ENCODE measurements around the gene NR6A1. TPM values are rescaled to one million over a fixed set of nuclear protein-coding genes. Genes with fewer than 3 reads are reported as not detected.

NR6A1 gene
- total RNA-seq, 2 experiments from 2014 or later: 0.74 to 1.1 TPM

DNA sequence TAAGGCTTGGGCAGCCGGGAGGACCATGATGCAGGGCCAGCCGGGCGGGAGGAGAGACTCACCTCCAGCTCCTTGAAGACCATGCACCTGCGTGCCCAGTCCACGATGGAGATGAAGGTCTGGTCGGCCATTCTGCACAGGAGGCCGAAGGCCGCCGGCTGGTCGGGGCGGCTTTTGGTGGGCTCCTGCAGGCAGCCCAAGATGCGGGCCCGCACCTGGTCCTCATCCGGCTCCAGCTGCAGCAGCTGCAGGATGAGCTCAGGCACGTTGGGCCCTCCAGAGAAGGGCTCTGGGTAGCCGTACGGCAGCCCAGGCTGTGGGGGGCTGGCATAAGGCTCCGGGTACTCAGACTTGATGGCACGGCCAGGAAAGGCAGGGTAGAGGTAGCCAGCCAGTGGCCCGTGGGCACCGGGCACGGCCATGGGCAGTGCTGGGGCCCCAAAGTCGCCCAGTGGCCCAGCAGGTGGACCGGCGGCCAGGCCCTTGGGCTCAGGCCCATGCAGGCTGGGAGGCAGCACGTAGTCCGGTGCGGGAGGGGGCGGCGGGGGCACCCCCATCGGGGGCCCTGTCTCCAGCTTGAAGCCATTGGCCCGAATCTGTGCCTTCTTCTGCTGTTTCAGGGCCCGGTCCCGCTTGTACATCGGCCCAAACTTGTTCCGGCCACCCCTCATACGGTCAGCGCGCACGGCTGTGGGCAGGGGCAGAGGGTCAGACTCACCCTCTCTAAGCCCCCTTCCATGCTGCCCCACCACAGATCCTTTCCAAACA is 270.9 kb downstream of the NR6A1 start:
- ATAC-seq: no peak
- H3K36me3 Mint-ChIP-seq (ENCODE audit: low read depth): no peaks in the 10 kb centered on the region
- peaks cover 16% of the 10 kb centered on the region for H3K27me3 Mint-ChIP-seq
- ChIA-PET CTCF (interaction anchor here (1.1 kb wide), 1 partner anchor 117 kb away, joined by 4 read pairs; no protein-coding TSS in a partner anchor), POLR2A (no interaction called here)
- intact Hi-C loops (cut with micrococcal nuclease): no loop called here
- H3K9me3 Mint-ChIP-seq: no peaks in the 10 kb centered on the region
- H3K4me1 Mint-ChIP-seq (ENCODE audit: low read depth): peaks cover 37% of the 10 kb centered on the region
- H3K27ac Mint-ChIP-seq: no peak overlapping the region
- no peak overlapping the region for H3K4me3 Mint-ChIP-seq
- TF ChIP-seq, protein P1, sequence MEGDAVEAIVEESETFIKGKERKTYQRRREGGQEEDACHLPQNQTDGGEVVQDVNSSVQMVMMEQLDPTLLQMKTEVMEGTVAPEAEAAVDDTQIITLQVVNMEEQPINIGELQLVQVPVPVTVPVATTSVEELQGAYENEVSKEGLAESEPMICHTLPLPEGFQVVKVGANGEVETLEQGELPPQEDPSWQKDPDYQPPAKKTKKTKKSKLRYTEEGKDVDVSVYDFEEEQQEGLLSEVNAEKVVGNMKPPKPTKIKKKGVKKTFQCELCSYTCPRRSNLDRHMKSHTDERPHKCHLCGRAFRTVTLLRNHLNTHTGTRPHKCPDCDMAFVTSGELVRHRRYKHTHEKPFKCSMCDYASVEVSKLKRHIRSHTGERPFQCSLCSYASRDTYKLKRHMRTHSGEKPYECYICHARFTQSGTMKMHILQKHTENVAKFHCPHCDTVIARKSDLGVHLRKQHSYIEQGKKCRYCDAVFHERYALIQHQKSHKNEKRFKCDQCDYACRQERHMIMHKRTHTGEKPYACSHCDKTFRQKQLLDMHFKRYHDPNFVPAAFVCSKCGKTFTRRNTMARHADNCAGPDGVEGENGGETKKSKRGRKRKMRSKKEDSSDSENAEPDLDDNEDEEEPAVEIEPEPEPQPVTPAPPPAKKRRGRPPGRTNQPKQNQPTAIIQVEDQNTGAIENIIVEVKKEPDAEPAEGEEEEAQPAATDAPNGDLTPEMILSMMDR (IDR thresholded peaks at IDR 0.05): no peak
- no peak for DNase-seq

DNA sequence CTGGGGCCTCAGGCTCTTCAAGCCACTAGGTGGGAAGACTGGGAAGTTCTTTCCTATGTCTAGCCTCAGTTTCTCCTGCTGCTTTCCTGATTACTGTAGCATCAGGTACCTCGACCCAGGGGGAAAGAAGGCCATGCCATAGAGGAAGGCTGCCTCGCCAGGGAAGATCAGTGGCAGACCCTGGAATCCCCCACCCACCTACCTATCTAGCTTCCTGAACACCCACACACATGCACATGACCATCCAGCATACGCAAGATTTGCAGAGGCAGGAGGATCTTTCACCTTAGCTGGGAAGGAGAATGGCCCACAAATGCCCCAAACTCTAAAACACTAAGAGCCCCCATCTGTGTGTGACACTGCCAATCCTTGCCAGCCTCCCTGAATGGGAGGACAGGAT is 271.9 kb downstream of the NR6A1 start:
- H3K4me1 Mint-ChIP-seq (ENCODE audit: low read depth): peaks cover 41% of the 10 kb centered on the region
- TF ChIP-seq, protein P1 (IDR thresholded peaks at IDR 0.05): no peak
- no peaks in the 10 kb centered on the region for H3K36me3 Mint-ChIP-seq (ENCODE audit: low read depth)
- intact Hi-C loops (cut with micrococcal nuclease): no loop called here
- peaks cover 14% of the 10 kb centered on the region for H3K27me3 Mint-ChIP-seq
- no peak overlapping the region for H3K27ac Mint-ChIP-seq
- H3K4me3 Mint-ChIP-seq: no peak overlapping the region
- ATAC-seq: no peak
- ChIA-PET CTCF (interaction anchor here (2.2 kb wide), 1 partner anchor 38 kb away, joined by 10 read pairs; no protein-coding TSS in a partner anchor), POLR2A (interaction anchor here (0.6 kb wide), 1 partner anchor 87 kb away, joined by 4 read pairs; no protein-coding TSS in a partner anchor)
- H3K9me3 Mint-ChIP-seq: no peaks in the 10 kb centered on the region
- DNase-seq: peak; percentile 28

DNA sequence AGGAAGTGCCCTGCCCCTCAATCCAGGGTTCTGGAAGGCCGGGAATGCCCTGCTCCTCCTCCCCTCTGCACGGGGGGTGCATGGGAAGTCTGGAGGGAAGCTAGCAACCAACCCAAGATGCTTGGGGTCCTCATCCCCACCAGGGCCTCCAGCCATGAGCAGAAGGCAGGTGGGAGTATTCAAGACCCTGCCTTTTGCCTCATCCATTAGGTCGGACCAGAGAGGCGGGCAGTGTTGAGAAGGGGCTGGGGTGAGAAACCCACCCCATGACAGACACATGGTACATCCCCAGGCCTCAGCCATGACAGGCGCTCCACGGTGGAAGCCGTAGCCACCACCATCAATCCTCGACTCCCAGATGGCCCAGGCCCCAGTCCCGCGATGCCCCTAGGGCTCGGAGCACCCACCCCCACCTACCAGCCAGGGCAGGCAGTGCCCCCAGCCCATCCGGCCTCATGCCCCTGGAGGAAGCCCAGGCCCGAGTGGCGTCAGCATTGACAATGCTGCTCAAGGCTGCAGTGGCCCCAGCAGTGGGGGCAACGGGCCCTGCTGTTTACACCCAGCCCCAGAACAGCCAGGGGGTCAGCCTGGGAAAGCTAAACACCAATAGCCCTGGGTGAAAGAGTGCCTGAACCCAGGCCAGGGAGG is 272.5 kb downstream of the NR6A1 start:
- CTCF ChIA-PET: interaction anchor here (1.0 to 2.2 kb wide), 2 partner anchors 39 to 41 kb away, joined by 3 to 10 read pairs; no protein-coding TSS in a partner anchor
- Mint-ChIP-seq H3K27ac (no peak overlapping the region), H3K4me1 (ENCODE audit: low read depth) (peaks cover 40% of the 10 kb centered on the region), H3K36me3 (ENCODE audit: low read depth) (no peaks in the 10 kb centered on the region), H3K9me3 (no peaks in the 10 kb centered on the region), H3K4me3 (no peak overlapping the region), H3K27me3 (peaks cover 9% of the 10 kb centered on the region)
- TF ChIP-seq, protein P1 (IDR thresholded peaks at IDR 0.05): no peak
- DNase-seq (no peak), ATAC-seq (no peak)
- intact Hi-C loops (cut with micrococcal nuclease): no loop called here
- POLR2A ChIA-PET: interaction anchor here (0.6 kb wide), 1 partner anchor 87 kb away, joined by 4 read pairs; no protein-coding TSS in a partner anchor

DNA sequence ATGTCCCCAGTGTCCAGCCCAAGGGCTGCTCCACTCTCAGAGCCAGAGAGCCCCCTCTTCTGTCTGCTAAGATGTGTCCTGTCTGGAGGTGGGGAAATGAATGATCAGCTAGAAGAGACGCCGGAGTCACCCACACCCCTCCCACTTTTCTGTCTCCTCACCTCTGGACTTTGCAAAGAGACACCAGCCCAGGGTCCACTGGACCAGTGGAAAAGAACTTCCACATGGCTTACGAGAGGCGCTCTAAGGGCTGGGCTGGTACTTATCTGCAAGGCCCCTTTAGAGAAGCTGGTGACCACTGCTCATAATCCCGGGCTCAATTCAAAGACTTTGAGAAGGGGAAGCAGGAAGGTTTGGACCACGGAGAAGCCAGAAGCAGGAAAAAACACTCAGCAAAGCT is 273.1 kb downstream of the NR6A1 start:
- Mint-ChIP-seq H3K9me3 (no peaks in the 10 kb centered on the region), H3K4me3 (no peak overlapping the region), H3K27ac (no peak overlapping the region), H3K36me3 (ENCODE audit: low read depth) (no peaks in the 10 kb centered on the region), H3K4me1 (ENCODE audit: low read depth) (peaks cover 39% of the 10 kb centered on the region), H3K27me3 (peaks cover 5% of the 10 kb centered on the region)
- no peak for ATAC-seq
- intact Hi-C loops (cut with micrococcal nuclease): no loop called here
- DNase-seq: no peak
- TF ChIP-seq, protein P1 (IDR thresholded peaks at IDR 0.05): no peak
- POLR2A ChIA-PET: no interaction called here
- CTCF ChIA-PET: interaction anchor here (1.0 to 2.2 kb wide), 2 partner anchors 39 to 41 kb away, joined by 3 to 10 read pairs; no protein-coding TSS in a partner anchor
